Measurements from ENCODE around the gene PIAS2.

Gene PIAS2

DNA sequence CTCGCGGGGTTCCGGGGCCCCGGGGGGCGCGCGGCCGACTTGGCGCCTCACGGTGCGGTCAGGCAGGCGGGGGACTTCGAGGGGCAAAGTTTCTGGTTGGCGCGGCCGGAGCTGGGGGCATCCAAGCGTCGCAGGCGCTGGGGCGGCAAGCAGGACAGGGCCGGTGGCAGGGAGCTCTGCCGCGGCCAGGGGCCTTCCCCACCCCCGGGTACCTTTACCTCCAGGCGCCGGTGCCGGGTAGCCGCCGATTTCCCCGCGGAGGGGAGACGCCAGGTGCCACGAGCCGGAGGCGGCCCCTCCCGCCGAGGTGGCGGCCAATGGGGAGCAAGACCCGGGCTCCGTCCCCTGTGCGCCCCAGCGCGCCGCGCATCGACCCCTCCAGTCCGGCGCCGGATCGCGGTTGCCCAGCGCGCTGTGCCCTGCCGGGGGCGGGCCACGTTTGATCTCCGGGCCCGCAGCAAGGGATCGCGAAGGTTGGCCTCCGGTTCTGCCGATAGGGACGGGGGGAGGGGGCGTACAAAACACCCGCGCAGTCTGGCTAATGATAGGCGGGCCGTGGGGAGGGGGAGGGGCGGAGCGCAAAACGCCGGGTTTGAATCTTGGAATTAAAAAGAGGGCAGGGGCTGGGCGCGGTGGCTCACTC lies 160.6 kb downstream of the PIAS2 start, which contains the start of gene ST8SIA5:
Gene ST8SIA5, minus strand, starts transcription at position 495 of the 643 bp plus-strand sequence. CDS start 545 bp downstream, outside the sequence.
- no peak for DNase-seq

DNA sequence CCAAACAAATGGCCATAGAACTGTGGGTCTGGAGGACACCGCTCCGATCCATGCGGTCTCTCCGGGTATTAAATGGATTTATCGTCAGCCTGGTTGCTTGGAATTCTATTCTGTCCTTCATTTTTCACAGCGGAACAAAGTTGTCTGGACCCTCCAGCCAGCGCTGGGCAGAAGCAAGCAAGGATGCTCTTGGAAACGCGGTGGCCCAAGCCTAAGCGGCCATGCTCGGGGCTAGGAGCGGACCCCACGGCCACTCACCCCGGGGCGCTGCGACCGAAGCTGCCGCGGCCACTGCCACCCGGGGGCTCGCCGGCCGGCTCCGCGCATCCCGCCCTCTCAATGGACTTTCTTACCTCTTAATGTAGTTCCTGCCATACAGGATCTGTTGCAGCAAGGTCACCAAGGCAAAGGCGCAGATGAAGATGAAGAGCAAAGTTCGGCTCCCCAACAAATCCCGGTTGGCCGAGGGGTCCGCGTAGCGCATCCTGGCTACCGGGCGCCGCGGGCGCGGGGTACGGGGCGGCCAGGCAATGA lies 161.2 kb downstream of the PIAS2 start:
- DNase-seq, result no peak

DNA sequence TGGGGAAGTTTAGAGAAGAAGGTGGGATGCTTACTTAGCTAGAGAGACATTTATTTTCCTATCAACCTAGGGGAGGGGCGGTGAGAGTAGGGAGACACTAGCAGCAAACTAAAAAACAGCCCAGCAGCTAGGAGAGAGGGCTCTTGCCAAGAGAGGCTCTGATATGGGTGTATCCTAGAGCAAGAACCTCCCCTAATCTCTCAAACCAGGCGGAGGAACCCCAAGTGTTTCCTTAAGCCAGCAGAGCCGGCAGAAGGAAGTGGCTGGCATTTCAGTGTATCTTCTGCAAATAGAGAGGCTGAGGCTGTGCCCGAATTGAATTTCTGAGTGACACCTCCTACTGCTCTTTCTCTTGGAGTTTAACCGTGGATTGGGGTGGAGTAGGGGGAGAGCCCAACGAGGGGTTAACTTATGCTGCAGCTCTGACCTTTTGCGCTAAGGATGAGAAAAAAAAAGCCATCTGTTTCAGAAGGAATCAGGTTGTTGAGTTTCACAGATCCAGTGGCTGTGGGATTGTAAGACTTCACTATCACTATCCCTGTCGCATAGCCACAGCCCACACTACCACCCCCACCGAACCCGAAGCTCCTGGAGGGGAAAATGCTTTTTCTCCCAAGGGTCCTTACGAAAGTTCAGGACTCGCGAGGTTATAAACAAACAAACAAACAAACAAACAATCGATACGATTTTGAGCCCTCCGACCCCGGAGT lies 161.8 kb downstream of the PIAS2 start:
- DNase-seq, result no peak

DNA sequence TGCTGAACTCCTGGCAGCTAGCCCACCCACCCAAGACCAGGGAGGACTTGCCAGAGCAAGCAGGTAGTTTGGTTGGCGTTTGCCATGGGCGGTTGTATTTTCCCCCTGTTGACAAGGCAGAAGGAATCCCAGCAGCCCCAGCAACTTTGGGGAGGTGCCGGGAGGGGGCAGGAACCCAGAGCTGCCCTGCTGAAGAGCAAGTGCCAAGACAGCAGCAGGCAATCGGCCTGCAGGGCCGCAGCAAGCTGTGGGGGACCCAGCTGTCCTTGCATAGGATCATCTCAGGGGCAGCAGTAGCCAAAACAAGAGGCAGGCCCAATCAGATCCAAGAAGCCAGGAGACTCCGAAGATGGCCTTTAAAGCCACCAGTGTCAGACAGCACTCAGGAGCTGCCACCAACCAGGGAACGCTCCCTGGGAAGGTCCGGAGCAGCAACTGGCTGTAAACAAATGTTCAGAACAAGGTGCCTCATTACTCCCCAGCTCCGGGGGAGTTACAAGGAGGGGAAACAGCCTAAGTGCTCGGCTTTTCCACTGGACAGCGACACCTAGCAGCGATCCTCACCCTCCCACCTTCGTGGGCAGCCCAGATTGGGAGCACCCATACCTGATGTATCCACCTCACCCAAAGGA lies 162.5 kb downstream of the PIAS2 start:
- DNase-seq, result no peak

DNA sequence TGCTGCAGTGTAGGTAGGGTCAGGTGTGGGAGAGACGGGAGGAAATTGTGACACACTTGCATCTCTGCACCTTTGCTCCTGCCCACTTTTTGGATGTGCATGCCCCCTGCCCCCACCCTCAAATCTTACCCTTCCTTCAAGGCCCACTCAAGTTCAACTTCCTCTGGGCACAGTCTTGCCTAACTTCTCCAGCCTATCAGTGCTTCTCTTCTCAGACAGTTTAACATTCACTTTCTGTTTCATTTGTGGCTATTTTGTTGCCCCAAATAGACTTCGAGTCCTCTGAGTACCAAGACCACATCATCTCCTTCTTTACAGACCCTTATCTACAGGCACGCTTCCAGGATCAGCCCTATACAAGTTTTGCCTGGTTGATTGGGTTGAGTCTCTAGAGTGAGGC lies 163.1 kb downstream of the PIAS2 start:
- DNase-seq, result no peak

Data from activated CD4-positive, alpha-beta T cell treated with anti-CD3 and anti-CD28 coated beads for 4 hours (primary cell).